GM04504 (cell line): Measurements from ENCODE around the gene RPAP2.
"Not testable (repeated sequence)": the region's sequence is repeated elsewhere in the genome, so short reads cannot be mapped to it uniquely, and the experiment has no call there.

Experiments
- DNase-seq: peaks from one replicate; pipeline ENCODE4 v3.0.0-alpha.2; 2012; ENCODE audit warnings: low read depth

Gene RPAP2

GRCh38 chr1:92323473-92324453 is 24.9 kb downstream of the RPAP2 start:
- no peak for DNase-seq

- DNase-seq: no peak
Measured at GRCh38 chr1:92324784-92325183, 25.9 kb downstream of the RPAP2 start.

GRCh38 chr1:92326681-92327080 is 27.8 kb downstream of the RPAP2 start:
- no peak for DNase-seq

- DNase-seq: no peak
Measured at GRCh38 chr1:92327794-92328193, 28.9 kb downstream of the RPAP2 start.

GRCh38 chr1:92329347-92330129 is 30.7 kb downstream of the RPAP2 start:
- DNase-seq: peak; percentile 19

- no peak for DNase-seq
Measured at GRCh38 chr1:92333668-92334067, 34.8 kb downstream of the RPAP2 start.

GRCh38 chr1:92340154-92340553 is 41.3 kb downstream of the RPAP2 start:
- no peak for DNase-seq

GRCh38 chr1:92342401-92342800 is 43.5 kb downstream of the RPAP2 start:
- no peak for DNase-seq

GRCh38 chr1:92343061-92343460 is 44.2 kb downstream of the RPAP2 start:
- DNase-seq: no peak

GRCh38 chr1:92346866-92347640 is 48.2 kb downstream of the RPAP2 start:
- DNase-seq: no peak

GRCh38 chr1:92352856-92353255 is 54.0 kb downstream of the RPAP2 start:
- no peak for DNase-seq

GRCh38 chr1:92354259-92354658 is 55.4 kb downstream of the RPAP2 start:
- no peak for DNase-seq

- peak; percentile 26 for DNase-seq
Measured at GRCh38 chr1:92356956-92357355, 58.1 kb downstream of the RPAP2 start.

GRCh38 chr1:92359382-92359781 is 60.5 kb downstream of the RPAP2 start:
- not testable (repeated sequence) for DNase-seq

GRCh38 chr1:92359986-92360385 is 61.1 kb downstream of the RPAP2 start:
- DNase-seq: no peak

- no peak for DNase-seq
Measured at GRCh38 chr1:92362970-92363369, 64.1 kb downstream of the RPAP2 start.

GRCh38 chr1:92363401-92363800 is 64.5 kb downstream of the RPAP2 start:
- DNase-seq: no peak

- DNase-seq: no peak
Measured at GRCh38 chr1:92365378-92366039, 66.7 kb downstream of the RPAP2 start.

- no peak for DNase-seq
Measured at GRCh38 chr1:92366040-92366395, 67.2 kb downstream of the RPAP2 start.

GRCh38 chr1:92367496-92367895 is 68.6 kb downstream of the RPAP2 start:
- no peak for DNase-seq

GRCh38 chr1:92372164-92372563 is 73.3 kb downstream of the RPAP2 start:
- no peak for DNase-seq

- DNase-seq: no peak
Measured at GRCh38 chr1:92374223-92374622, 75.4 kb downstream of the RPAP2 start.
